Neural progenitor cell (in vitro differentiated cells): Measurements from ENCODE around the gene OR51M1. TPM values are rescaled to one million over a fixed set of nuclear protein-coding genes. Genes with fewer than 3 reads are reported as not detected.

Experiments
- DNase-seq: peaks from one replicate; pipeline ENCODE4 v3.0.0-alpha.2; 2016; ENCODE audit warnings: low spot score
- H2AFZ ChIP-seq: fragments of 200-600 bp; sonication (generic); replicated peaks from 2 replicates; pipeline ENCODE4 v1.6.1; 2016; ENCODE audit warnings: antibody characterized with exemption
- H3F3A ChIP-seq: fragments of 200-600 bp; sonication (generic); 2 replicates; pipeline ENCODE4 v1.6.1; 2016; ENCODE audit warnings: antibody characterized with exemption, low read depth
- H3K27ac ChIP-seq: fragments of 200-600 bp; sonication (generic); 2 replicates; pipeline ENCODE4 v1.5.1; 2016; ENCODE audit warnings: mild to moderate bottlenecking
- H3K27me3 ChIP-seq: fragments of 200-600 bp; sonication (generic); 2 replicates; pipeline ENCODE4 v1.6.1; 2016; ENCODE audit warnings: mild to moderate bottlenecking, moderate library complexity
- H3K36me3 ChIP-seq: fragments of 200-600 bp; sonication (generic); 2 replicates; pipeline ENCODE4 v1.5.1; 2016
- H3K4me1 ChIP-seq: fragments of 200-600 bp; sonication (generic); 2 replicates; pipeline ENCODE4 v1.6.1; 2016; ENCODE audit warnings: mixed run types
- H3K4me2 ChIP-seq: fragments of 200-600 bp; sonication (generic); 2 replicates; pipeline ENCODE4 v1.6.1; 2016
- H3K4me3 ChIP-seq: fragments of 200-600 bp; sonication (generic); 2 replicates; pipeline ENCODE4 v1.5.1; 2016
- H3K79me2 ChIP-seq: fragments of 200-600 bp; sonication (generic); 2 replicates; pipeline ENCODE4 v1.6.1; 2016; ENCODE audit warnings: low read depth
- H3K9ac ChIP-seq: fragments of 200-600 bp; sonication (generic); 2 replicates; pipeline ENCODE4 v1.6.1; 2016
- H3K9me3 ChIP-seq: fragments of 200-600 bp; sonication (generic); 2 replicates; pipeline ENCODE4 v1.5.1; 2016; ENCODE audit warnings: low read depth
- H4K20me1 ChIP-seq: fragments of 200-600 bp; sonication (generic); 2 replicates; pipeline ENCODE4 v1.6.1; 2016; ENCODE audit warnings: low read depth
- H3K27ac Mint-ChIP-seq: 3 replicates; pipeline ENCODE4 v1.8.0; 2021; ENCODE audit warnings: mixed read lengths
- H3K27me3 Mint-ChIP-seq: 2 replicates; pipeline ENCODE4 v1.8.0; 2022; ENCODE audit warnings: low read depth, mild to moderate bottlenecking, inconsistent platforms, moderate library complexity, mixed read lengths; ENCODE audit not compliant: insufficient read depth
- H3K36me3 Mint-ChIP-seq: 3 replicates; pipeline ENCODE4 v1.8.0; 2021; ENCODE audit warnings: mixed read lengths
- H3K4me1 Mint-ChIP-seq: 3 replicates; pipeline ENCODE4 v1.8.0; 2021; ENCODE audit warnings: mixed read lengths
- H3K4me3 Mint-ChIP-seq: 3 replicates; pipeline ENCODE4 v1.8.0; 2021; ENCODE audit warnings: mild to moderate bottlenecking, moderate library complexity, mixed read lengths
- H3K9me3 Mint-ChIP-seq: 3 replicates; pipeline ENCODE4 v1.8.0; 2020; ENCODE audit warnings: mixed read lengths
- EZH2 ChIP-seq: fragments of 200-600 bp; sonication (generic); IDR thresholded peaks from 2 replicates; pipeline ENCODE4 v1.6.1; 2017; ENCODE audit warnings: antibody characterized with exemption, mild to moderate bottlenecking, moderate library complexity
- EZH2phosphoT487 ChIP-seq: fragments of 200-600 bp; sonication (generic); IDR thresholded peaks from 2 replicates; pipeline ENCODE4 v1.6.1; 2017; ENCODE audit warnings: antibody characterized with exemption
- small RNA-seq: library from RNA; depleted of rRNA; stranded (forward); fragments of <200 nt; gene quantifications from one replicate; pipeline ENCODE3, GENCODE V24; 2015
- total RNA-seq: library from RNA; depleted of rRNA; stranded (reverse); fragments of >200 nt; gene quantifications from 2 replicates; pipeline ENCODE4 v1.2.3, GENCODE V29; 2015; ENCODE audit warnings: low replicate concordance
- TF ChIP-seq, protein P1 (sequence below): fragments of 200-600 bp; sonication (generic); IDR thresholded peaks from 2 replicates; pipeline ENCODE4 v1.5.1; 2017; ENCODE audit warnings: antibody characterized with exemption, mild to moderate bottlenecking

OR51M1 gene
- total RNA-seq, 1 donor from 2014 or later: not detected

- Histone ChIP-seq H3K4me3 (no peak within 1 kb of the TSS), H3K27me3 (no peaks in the 10 kb centered on the region), H4K20me1 (no peaks in the 10 kb centered on the region), H3K27ac (no peak within 1 kb of the TSS), H3K9ac (no peak within 1 kb of the TSS), H3K36me3 (no peaks in the 10 kb centered on the region), H3K4me1 (no peaks in the 10 kb centered on the region), H3K79me2 (no peaks in the 10 kb centered on the region), H3K4me2 (no peak within 1 kb of the TSS), H3F3A (no peaks in the 10 kb centered on the region), H3K9me3 (no peaks in the 10 kb centered on the region), H2AFZ (no peak within 1 kb of the TSS)
- Mint-ChIP-seq H3K9me3 (no peaks in the 10 kb centered on the region), H3K4me3 (no peak within 1 kb of the TSS), H3K27me3 (no peaks in the 10 kb centered on the region), H3K4me1 (no peaks in the 10 kb centered on the region), H3K36me3 (no peaks in the 10 kb centered on the region), H3K27ac (no peak within 1 kb of the TSS)
- TF ChIP-seq EZH2 (no peak), EZH2phosphoT487 (no peak)
- TF ChIP-seq, protein P1, sequence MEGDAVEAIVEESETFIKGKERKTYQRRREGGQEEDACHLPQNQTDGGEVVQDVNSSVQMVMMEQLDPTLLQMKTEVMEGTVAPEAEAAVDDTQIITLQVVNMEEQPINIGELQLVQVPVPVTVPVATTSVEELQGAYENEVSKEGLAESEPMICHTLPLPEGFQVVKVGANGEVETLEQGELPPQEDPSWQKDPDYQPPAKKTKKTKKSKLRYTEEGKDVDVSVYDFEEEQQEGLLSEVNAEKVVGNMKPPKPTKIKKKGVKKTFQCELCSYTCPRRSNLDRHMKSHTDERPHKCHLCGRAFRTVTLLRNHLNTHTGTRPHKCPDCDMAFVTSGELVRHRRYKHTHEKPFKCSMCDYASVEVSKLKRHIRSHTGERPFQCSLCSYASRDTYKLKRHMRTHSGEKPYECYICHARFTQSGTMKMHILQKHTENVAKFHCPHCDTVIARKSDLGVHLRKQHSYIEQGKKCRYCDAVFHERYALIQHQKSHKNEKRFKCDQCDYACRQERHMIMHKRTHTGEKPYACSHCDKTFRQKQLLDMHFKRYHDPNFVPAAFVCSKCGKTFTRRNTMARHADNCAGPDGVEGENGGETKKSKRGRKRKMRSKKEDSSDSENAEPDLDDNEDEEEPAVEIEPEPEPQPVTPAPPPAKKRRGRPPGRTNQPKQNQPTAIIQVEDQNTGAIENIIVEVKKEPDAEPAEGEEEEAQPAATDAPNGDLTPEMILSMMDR: no peak
- no peak for DNase-seq
Observed at GRCh38 chr11:5441414-5441813, 57.8 kb downstream of the OR51M1 start, which contains the start of gene OR51I1. OR51I1 (minus strand) TSS chr11:5441514; CDS start chr11:5441514, 0 bp downstream.

Small RNA genes lying within 50 kb of the gene (small RNA-seq; reads per million reads assigned to genes)
- not detected for gene AC104389.3

Other genes with a start within 250 kb of the OR51M1 start
- not detected in 2 replicates for gene OR52A5, start 245.5 kb upstream of the OR51M1 start, total RNA-seq
- gene OR52A1, start 229.1 kb upstream of the OR51M1 start, total RNA-seq: not detected in 2 replicates
- not detected in 2 replicates for gene OR51V1, start 183.1 kb upstream of the OR51M1 start, total RNA-seq
- not detected in 2 replicates for gene HBB, start 156.7 kb upstream of the OR51M1 start, total RNA-seq
- not detected in 2 replicates for gene HBD, start 149.3 kb upstream of the OR51M1 start, total RNA-seq
- not detected in 2 replicates for gene HBG1, start 134.0 kb upstream of the OR51M1 start, total RNA-seq
- not detected in 2 replicates for gene HBG2, start 129.0 kb upstream of the OR51M1 start, total RNA-seq
- not detected in 2 replicates for gene HBE1, start 113.9 kb upstream of the OR51M1 start, total RNA-seq
- 0.22 TPM in 1 of 2 replicates, not detected in the other for gene OR51B4, start 81.9 kb upstream of the OR51M1 start, total RNA-seq
- 0.40 TPM in 1 of 2 replicates, not detected in the other for gene OR51B2, start 59.5 kb upstream of the OR51M1 start, total RNA-seq
- gene OR51B5, start 40.3 kb upstream of the OR51M1 start, total RNA-seq: 0.22 TPM in 1 of 2 replicates, not detected in the other
- gene OR51B6, start 32.3 kb upstream of the OR51M1 start, total RNA-seq: not detected in 2 replicates
- not detected in 2 replicates for gene OR51Q1, start 38.3 kb downstream of the OR51M1 start, total RNA-seq
- 0.15 TPM in 1 of 2 replicates, not detected in the other for gene OR51I1, start 57.7 kb downstream of the OR51M1 start, total RNA-seq
- gene OR51I2, start 65.5 kb downstream of the OR51M1 start, total RNA-seq: not detected in 2 replicates
- gene OR52D1, start 104.9 kb downstream of the OR51M1 start, total RNA-seq: not detected in 2 replicates
- 0.37 and 0.39 TPM in 2 replicates for gene UBQLN3, start 126.1 kb downstream of the OR51M1 start, total RNA-seq
- gene UBQLNL, start 132.9 kb downstream of the OR51M1 start, total RNA-seq: 0.19 and 0.90 TPM in 2 replicates
- not detected in 2 replicates for gene OR52H1, start 164.7 kb downstream of the OR51M1 start, total RNA-seq
- not detected in 2 replicates for gene OR52B6, start 197.1 kb downstream of the OR51M1 start, total RNA-seq
- 7.1 and 7.4 TPM in 2 replicates for gene TRIM6, start 212.8 kb downstream of the OR51M1 start, total RNA-seq
- gene TRIM34, start 241.2 kb downstream of the OR51M1 start, total RNA-seq: 4.1 and 4.5 TPM in 2 replicates